K562 (cell line): ENCODE results near the gene SNAPC2. TPM values are rescaled to one million over a fixed set of nuclear protein-coding genes. Genes with fewer than 3 reads are reported as not detected.

Source experiments
- HDAC1 ChIP-seq, 2 experiments: fragments of 450-650 bp; IDR thresholded peaks; 2 replicates each; pipeline ENCODE4 v1.6.1; 2016 to 2017; ENCODE audit warnings: inconsistent platforms in 1 of 2, mild to moderate bottlenecking in 1 of 2, moderate library complexity in 1 of 2
- JUND ChIP-seq, 2 experiments: IDR thresholded peaks; 2 replicates in 1 of 2; 3 replicates in 1 of 2; pipeline ENCODE4 v1.6.1; 2011; ENCODE audit warnings: borderline replicate concordance in 2 of 2, low read depth in 2 of 2, low read length in 2 of 2, improper control_type of control experiment in 1 of 2, missing biosample characterization in 1 of 2, missing genetic modification characterization in 1 of 2, missing genetic modification reagents in 1 of 2
- MEIS2 ChIP-seq: fragments of 450-650 bp; IDR thresholded peaks from 2 replicates; pipeline ENCODE4 v1.6.1; 2014; ENCODE audit warnings: mild to moderate bottlenecking; ENCODE audit not compliant: partially characterized antibody
- MITF ChIP-seq: IDR thresholded peaks from 2 replicates; pipeline ENCODE4 v1.6.1; 2014; ENCODE audit warnings: antibody characterized with exemption
- MYC ChIP-seq, 2 experiments: fragments of 250-450 bp in 1 of 2; sonication (Bioruptor Pico) in 1 of 2; IDR thresholded peaks; 2 replicates each; pipeline versions ENCODE4 v1.5.1 to v1.6.1; 2012 to 2021; ENCODE audit warnings: low read depth in 2 of 2, borderline replicate concordance in 1 of 2, improper control_type of control experiment in 1 of 2, low read length in 1 of 2, mild to moderate bottlenecking in 1 of 2, moderate library complexity in 1 of 2
- NR2F6 ChIP-seq: fragments of 450-650 bp; formaldehyde crosslinking; IDR thresholded peaks from 2 replicates; pipeline ENCODE4 v1.4.0; 2020; ENCODE audit warnings: mild to moderate bottlenecking
- PCBP2 ChIP-seq: fragments of 200-400 bp; formaldehyde crosslinking; IDR thresholded peaks from 2 replicates; pipeline ENCODE4 v1.6.1; 2018; ENCODE audit warnings: low read length, low read depth, mild to moderate bottlenecking, moderate library complexity; ENCODE audit not compliant: poor library complexity, severe bottlenecking
- POLR2AphosphoS2 ChIP-seq: IDR thresholded peaks from 2 replicates; pipeline ENCODE4 v1.6.1; 2012; ENCODE audit warnings: low read length, improper control_type of control experiment
- SRSF9 ChIP-seq: fragments of 200-400 bp; formaldehyde crosslinking; IDR thresholded peaks from 2 replicates; pipeline ENCODE4 v1.6.1; 2017; ENCODE audit warnings: low read depth, low read length, borderline replicate concordance
- TAL1 ChIP-seq: fragments of 450-650 bp; IDR thresholded peaks from 2 replicates; pipeline ENCODE4 v1.6.1; 2016; ENCODE audit warnings: mild to moderate bottlenecking
- TEAD1 ChIP-seq, 2 experiments: fragments of 450-650 bp in 1 of 2; sonication (generic) in 1 of 2; formaldehyde crosslinking; IDR thresholded peaks; 2 replicates each; pipeline versions ENCODE4 v1.4.0 to v1.8.0; 2020 to 2022; ENCODE audit warnings: mild to moderate bottlenecking in 2 of 2, missing genetic modification reagents in 1 of 2
- ZBTB33 ChIP-seq: sonication (generic); formaldehyde crosslinking; IDR thresholded peaks from 2 replicates; pipeline ENCODE4 v1.8.1; 2023; ENCODE audit warnings: mild to moderate bottlenecking, missing genetic modification reagents
- ZBTB7A ChIP-seq: IDR thresholded peaks from 2 replicates; pipeline ENCODE4 v1.6.1; 2011; ENCODE audit warnings: low read depth, mild to moderate bottlenecking, low read length, moderate library complexity, borderline replicate concordance; ENCODE audit not compliant: control insufficient read depth
- ZC3H8 ChIP-seq: fragments of 450-650 bp; IDR thresholded peaks from 2 replicates; pipeline ENCODE4 v1.6.1; 2017
- ZNF695 ChIP-seq: fragments of 450-650 bp; formaldehyde crosslinking; IDR thresholded peaks from 2 replicates; pipeline ENCODE4 v1.4.0; 2020; ENCODE audit warnings: mild to moderate bottlenecking, moderate library complexity
- ZNF717 ChIP-seq: fragments of 250-450 bp; sonication (Bioruptor Pico); IDR thresholded peaks from 2 replicates; pipeline ENCODE4 v1.5.0; 2021
- polyA plus RNA-seq, 8 experiments: library from polyadenylated mRNA; depleted of rRNA in 4 of 8; stranded (reverse) in 5 of 8; unstranded in 3 of 8; fragments of >200 nt; fragmentation: Nextera tagmentation in 2 of 8; fragmentation: Illumina TruSeq in 1 of 8; extraction: Ambion mirVana in 2 of 8; extraction: Trizol in 1 of 8; gene quantifications; 2 replicates each; pipeline versions ENCODE4 v1.2.1 to v1.2.3, GENCODE V29; 2011 to 2014; ENCODE audit warnings: inconsistent platforms in 1 of 8, missing spikeins in 1 of 8
- total RNA-seq, 7 experiments: library from RNA; depleted of rRNA in 6 of 7; stranded (reverse); fragments of >200 nt in 6 of 7; fragmentation: Illumina TruSeq in 2 of 7; extraction: Trizol in 2 of 7; gene quantifications; 2 replicates each; pipeline versions ENCODE4 v1.2.1 to v1.2.3, GENCODE V29; 2011 to 2021; ENCODE audit warnings: low replicate concordance in 1 of 7
- TF ChIP-seq, protein P1 (sequence below): fragments of 250-450 bp; sonication (Bioruptor Pico); IDR thresholded peaks from 2 replicates; pipeline ENCODE4 v1.4.0; 2020; ENCODE audit warnings: mild to moderate bottlenecking, moderate library complexity

Gene SNAPC2
- total and polyA plus RNA-seq, 9 of the 15 experiments (the other 6 are each of a cell fraction or from before 2014, with no cell fraction given): 0.59 to 45.1 (median 15.3) TPM

DNA sequence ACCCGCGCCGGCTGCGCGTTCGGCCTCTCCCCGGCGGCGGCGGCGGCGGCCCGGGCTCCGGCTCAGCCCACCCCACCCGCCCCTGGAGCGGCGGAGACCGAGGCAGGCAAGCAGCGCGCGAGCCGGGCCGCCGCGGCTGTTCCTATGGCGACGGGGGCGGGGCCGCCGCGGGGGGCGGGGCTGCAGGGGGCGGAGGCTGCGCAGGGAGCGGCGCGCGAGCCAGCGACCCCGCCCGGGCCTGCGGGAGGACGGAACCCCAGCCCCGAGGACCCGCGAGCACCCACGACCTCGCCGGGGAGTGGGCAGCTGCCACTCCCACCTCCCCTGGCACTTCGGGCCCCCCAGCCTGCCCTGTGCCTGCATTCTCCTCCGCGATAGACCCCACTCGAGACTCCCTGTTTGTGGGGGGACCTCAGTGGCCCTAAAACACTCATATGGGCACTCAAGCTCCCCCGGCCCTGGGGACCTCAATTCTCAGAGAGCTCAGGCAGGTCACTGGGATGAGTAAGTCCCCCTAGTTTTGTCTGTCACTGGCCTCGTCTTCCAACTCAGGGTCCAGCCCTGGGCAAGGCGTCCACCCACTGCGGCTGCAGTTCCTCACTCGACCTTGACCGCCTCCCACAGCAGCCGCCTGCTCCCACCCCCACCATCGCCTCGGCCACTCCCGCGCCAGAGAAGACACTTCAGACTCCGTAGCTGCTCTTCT is 6.0 kb downstream of the SNAPC2 start, which contains the start of gene CTXN1 (continued):
- TF ChIP-seq, protein P1, sequence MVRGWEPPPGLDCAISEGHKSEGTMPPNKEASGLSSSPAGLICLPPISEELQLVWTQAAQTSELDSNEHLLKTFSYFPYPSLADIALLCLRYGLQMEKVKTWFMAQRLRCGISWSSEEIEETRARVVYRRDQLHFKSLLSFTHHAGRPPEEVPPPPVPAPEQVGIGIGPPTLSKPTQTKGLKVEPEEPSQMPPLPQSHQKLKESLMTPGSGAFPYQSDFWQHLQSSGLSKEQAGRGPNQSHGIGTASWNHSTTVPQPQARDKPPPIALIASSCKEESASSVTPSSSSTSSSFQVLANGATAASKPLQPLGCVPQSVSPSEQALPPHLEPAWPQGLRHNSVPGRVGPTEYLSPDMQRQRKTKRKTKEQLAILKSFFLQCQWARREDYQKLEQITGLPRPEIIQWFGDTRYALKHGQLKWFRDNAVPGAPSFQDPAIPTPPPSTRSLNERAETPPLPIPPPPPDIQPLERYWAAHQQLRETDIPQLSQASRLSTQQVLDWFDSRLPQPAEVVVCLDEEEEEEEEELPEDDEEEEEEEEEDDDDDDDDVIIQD: no peak
- no peak for TF ChIP-seq ZC3H8
- TF ChIP-seq POLR2AphosphoS2: peak; percentile 98; the same call in 1 of the 2 replicates
- TF ChIP-seq MITF: no peak
- TF ChIP-seq ZNF695 (CRISPR knock-in tag): peak; percentile 75; the same call in 1 of the 2 replicates
- TF ChIP-seq TAL1: no peak
- TF ChIP-seq MYC (IDR thresholded peaks at IDR 0.05; ENCODE audit: low read depth, low read length): 0 out of 2 replicates have a peak, but pooled peaks have one; percentile 22
- TF ChIP-seq MYC (CRISPR knock-in tag; IDR thresholded peaks at IDR 0.05; ENCODE audit: borderline replicate concordance, low read depth): no peak
- TF ChIP-seq ZBTB33 (CRISPR knock-in tag): no peak
- peak; percentile 15 for TF ChIP-seq MEIS2
- peak; percentile 61; the same call in 1 of the 2 replicates for TF ChIP-seq ZBTB7A
- TF ChIP-seq NR2F6 (CRISPR knock-in tag): 0 out of 2 replicates have a peak, but pooled peaks have one; percentile 13
- no peak for TF ChIP-seq PCBP2
- TF ChIP-seq SRSF9: no peak
- TF ChIP-seq ZNF717: peak; percentile 84; the same call in 1 of the 2 replicates
- peak in 1 of 2 experiments; percentile 61; a peak in 1 of 4 replicates for TF ChIP-seq HDAC1 (IDR thresholded peaks at IDR 0.05)
- TF ChIP-seq TEAD1 (CRISPR knock-in tag; IDR thresholded peaks at IDR 0.05): no peak
- no peak for TF ChIP-seq JUND (IDR thresholded peaks at IDR 0.05; ENCODE audit: borderline replicate concordance, low read depth, low read length)
- no peak for TF ChIP-seq JUND (tag; IDR thresholded peaks at IDR 0.05; ENCODE audit: borderline replicate concordance, low read depth, low read length)
